ENCODE measurements around the gene AMZ2. TPM values are rescaled to one million over a fixed set of nuclear protein-coding genes. Genes with fewer than 3 reads are reported as not detected.

The AMZ2 gene
- total and polyA plus RNA-seq, 2 of the 8 experiments (the other 6 are each of a cell fraction or from before 2014, with no cell fraction given): 49.5 to 71.0 TPM

- FAIRE-seq (no peak), DNase-seq (ENCODE audit: low read depth in 1 of 2, low spot score in 2 of 2) (no peak)
- H3K36me3 ChIP-seq (ENCODE audit: control insufficient read depth in 2 of 4, insufficient read depth in 4 of 4, low read length in 3 of 4): no peaks in the 10 kb centered on the region
- H4K5ac ChIP-seq (ENCODE audit: insufficient read length, low read depth, low read length): no peak overlapping the region
- H3K79me2 ChIP-seq (ENCODE audit: control insufficient read depth in 1 of 2, insufficient read depth in 2 of 2, low read length in 2 of 2): no peaks in the 10 kb centered on the region; a peak in 1 of 4 replicates
- no peak overlapping the region for H4K8ac ChIP-seq (ENCODE audit: extremely low read depth, insufficient read depth, low read length)
- H2BK20ac ChIP-seq (ENCODE audit: low read length): no peak overlapping the region
- no peaks in the 10 kb centered on the region for H3K9me3 ChIP-seq (ENCODE audit: insufficient read depth in 2 of 2, low read depth in 1 of 2, low read length in 1 of 2)
- no peak overlapping the region for H3K9ac ChIP-seq (replicated peaks in 1 of 4; ENCODE audit: extremely low read depth in 1 of 4, low read depth in 3 of 4, low read length in 3 of 4)
- H3K79me1 ChIP-seq (ENCODE audit: low read depth, low read length): no peaks in the 10 kb centered on the region
- H2BK12ac ChIP-seq (ENCODE audit: low read depth, low read length): no peak overlapping the region
- WGBS, 2 experiments (ENCODE audit: extremely low coverage in 1 of 2, insufficient coverage in 1 of 2, insufficient read length in 1 of 2, insufficient replicate concordance in 2 of 2, low coverage in 1 of 2, low lambda C conversion rate in 2 of 2, missing lambda C conversion rate in 1 of 2): 88% methylated on average over 4 of the region's 4 CpGs; no CpG with 5 or more reads in 1 of the 2 experiments
- peaks cover 2 to 16% (median 5%) of the 10 kb centered on the region in 4 experiments for H3K4me1 ChIP-seq (replicated peaks in 1 of 4; ENCODE audit: control insufficient read depth in 3 of 4, insufficient read depth in 4 of 4, low read length in 3 of 4)
- no peak overlapping the region for H3K4me3 ChIP-seq (ENCODE audit: extremely low read depth in 1 of 4, insufficient read depth in 2 of 4, low read depth in 3 of 4, low read length in 4 of 4)
- H4K91ac ChIP-seq (replicated peaks; ENCODE audit: insufficient read length, low read length): no peak overlapping the region
- CTCF ChIA-PET (ENCODE audit: partially characterized antibody): no interaction called here
- no peak overlapping the region for H3K14ac ChIP-seq (ENCODE audit: insufficient read length)
- no peak overlapping the region for H2AK5ac ChIP-seq (ENCODE audit: low read depth, low read length)
- H3K56ac ChIP-seq (replicated peaks; ENCODE audit: insufficient read length, low read depth, low read length): no peak overlapping the region
- no peak overlapping the region for H3K23ac ChIP-seq (ENCODE audit: insufficient read length)
- H2AFZ ChIP-seq (ENCODE audit: low read length): no peak overlapping the region
- H3K18ac ChIP-seq (ENCODE audit: extremely low read depth, low read length): no peak overlapping the region
- H3K4ac ChIP-seq (replicated peaks; ENCODE audit: insufficient read length, low read depth, low read length): no peak overlapping the region
- no peak overlapping the region for H2BK15ac ChIP-seq (ENCODE audit: low read length)
- no peak overlapping the region for H2BK120ac ChIP-seq (replicated peaks; ENCODE audit: low read depth, low read length)
- no peak overlapping the region for H3K4me2 ChIP-seq (ENCODE audit: insufficient read depth in 1 of 2, low read depth in 2 of 2, low read length in 2 of 2)
- no peaks in the 10 kb centered on the region for H3K23me2 ChIP-seq (ENCODE audit: low read depth, low read length)
- POLR2A ChIA-PET (ENCODE audit: partially characterized antibody): no interaction called here
- no peak overlapping the region for H3K27ac ChIP-seq (ENCODE audit: low read depth, low read length)
- H3K27me3 ChIP-seq (replicated peaks in 1 of 4; ENCODE audit: control insufficient read depth in 3 of 4, extremely low read depth in 1 of 4, insufficient read depth in 3 of 4, low read length in 3 of 4): no peaks in the 10 kb centered on the region
- H4K20me1 ChIP-seq (replicated peaks in 1 of 2; ENCODE audit: control insufficient read depth in 1 of 2, insufficient read depth in 2 of 2, low read length in 2 of 2): no peaks in the 10 kb centered on the region
- H2BK5ac ChIP-seq (ENCODE audit: low read depth, low read length): no peak overlapping the region
- TF ChIP-seq SIRT6 (IDR thresholded peaks at IDR 0.05; ENCODE audit: low read length): no peak
- TF ChIP-seq SRF (IDR thresholded peaks at IDR 0.05; ENCODE audit: low read depth, low read length): no peak
These were observed 57.3 kb downstream of the AMZ2 start for GRCh38 chr17:68305142-68305541.

Other genes starting within 250 kb of the AMZ2 start
- 599 and 612 TPM in 2 replicates for gene KPNA2, start 212.3 kb upstream of the AMZ2 start, total RNA-seq (2021; fragmentation: NEBNext Ultra II Directional; extraction: Animal tissue kit (Norgen Biotek cat#: 25700))
- 282 and 413 TPM in 2 replicates for gene KPNA2, start 212.3 kb upstream of the AMZ2 start, polyA plus RNA-seq (2011; rRNA removed)
- gene SLC16A6, start 43.1 kb downstream of the AMZ2 start, total RNA-seq (2021; fragmentation: NEBNext Ultra II Directional; extraction: Animal tissue kit (Norgen Biotek cat#: 25700)): 0.08 and 0.22 TPM in 2 replicates
- gene SLC16A6, start 43.1 kb downstream of the AMZ2 start, polyA plus RNA-seq (2011; rRNA removed): 0.13 and 0.17 TPM in 2 replicates
- 3.6 and 4.0 TPM in 2 replicates for gene ARSG, start 43.5 kb downstream of the AMZ2 start, total RNA-seq (2021; fragmentation: NEBNext Ultra II Directional; extraction: Animal tissue kit (Norgen Biotek cat#: 25700))
- gene ARSG, start 43.5 kb downstream of the AMZ2 start, polyA plus RNA-seq (2011; rRNA removed): 3.3 and 4.3 TPM in 2 replicates
- gene WIPI1, start 209.5 kb downstream of the AMZ2 start, total RNA-seq (2021; fragmentation: NEBNext Ultra II Directional; extraction: Animal tissue kit (Norgen Biotek cat#: 25700)): 14.4 and 17.4 TPM in 2 replicates
- 15.5 and 16.6 TPM in 2 replicates for gene WIPI1, start 209.5 kb downstream of the AMZ2 start, polyA plus RNA-seq (2011; rRNA removed)

Data from H1 (cell line).